ENCODE results near the gene PROS1.

- TF ChIP-seq, protein P1, sequence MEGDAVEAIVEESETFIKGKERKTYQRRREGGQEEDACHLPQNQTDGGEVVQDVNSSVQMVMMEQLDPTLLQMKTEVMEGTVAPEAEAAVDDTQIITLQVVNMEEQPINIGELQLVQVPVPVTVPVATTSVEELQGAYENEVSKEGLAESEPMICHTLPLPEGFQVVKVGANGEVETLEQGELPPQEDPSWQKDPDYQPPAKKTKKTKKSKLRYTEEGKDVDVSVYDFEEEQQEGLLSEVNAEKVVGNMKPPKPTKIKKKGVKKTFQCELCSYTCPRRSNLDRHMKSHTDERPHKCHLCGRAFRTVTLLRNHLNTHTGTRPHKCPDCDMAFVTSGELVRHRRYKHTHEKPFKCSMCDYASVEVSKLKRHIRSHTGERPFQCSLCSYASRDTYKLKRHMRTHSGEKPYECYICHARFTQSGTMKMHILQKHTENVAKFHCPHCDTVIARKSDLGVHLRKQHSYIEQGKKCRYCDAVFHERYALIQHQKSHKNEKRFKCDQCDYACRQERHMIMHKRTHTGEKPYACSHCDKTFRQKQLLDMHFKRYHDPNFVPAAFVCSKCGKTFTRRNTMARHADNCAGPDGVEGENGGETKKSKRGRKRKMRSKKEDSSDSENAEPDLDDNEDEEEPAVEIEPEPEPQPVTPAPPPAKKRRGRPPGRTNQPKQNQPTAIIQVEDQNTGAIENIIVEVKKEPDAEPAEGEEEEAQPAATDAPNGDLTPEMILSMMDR (IDR thresholded peaks at IDR 0.05; ENCODE audit: poor library complexity, severe bottlenecking) = no peak
- TF ChIP-seq RAD21 (conservative IDR thresholded peaks at IDR 0.05) (no peak), SMC3 (conservative IDR thresholded peaks at IDR 0.05; ENCODE audit: poor library complexity) (no peak), POLR2AphosphoS5 (IDR thresholded peaks at IDR 0.05) (no peak)
These were observed 69.1 kb downstream of the PROS1 start for GRCh38 chr3:93904568-93904967.

Data from neural cell (in vitro differentiated cells).